Measurements from ENCODE around the gene ATP1B2. TPM values are rescaled to one million over a fixed set of nuclear protein-coding genes. Genes with fewer than 3 reads are reported as not detected.
"Not testable (repeated sequence)": the region's sequence is repeated elsewhere in the genome, so short reads cannot be mapped to it uniquely, and the experiment has no call there.

ATP1B2 gene, protein sequence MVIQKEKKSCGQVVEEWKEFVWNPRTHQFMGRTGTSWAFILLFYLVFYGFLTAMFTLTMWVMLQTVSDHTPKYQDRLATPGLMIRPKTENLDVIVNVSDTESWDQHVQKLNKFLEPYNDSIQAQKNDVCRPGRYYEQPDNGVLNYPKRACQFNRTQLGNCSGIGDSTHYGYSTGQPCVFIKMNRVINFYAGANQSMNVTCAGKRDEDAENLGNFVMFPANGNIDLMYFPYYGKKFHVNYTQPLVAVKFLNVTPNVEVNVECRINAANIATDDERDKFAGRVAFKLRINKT
- polyA plus RNA-seq = not detected

DNA sequence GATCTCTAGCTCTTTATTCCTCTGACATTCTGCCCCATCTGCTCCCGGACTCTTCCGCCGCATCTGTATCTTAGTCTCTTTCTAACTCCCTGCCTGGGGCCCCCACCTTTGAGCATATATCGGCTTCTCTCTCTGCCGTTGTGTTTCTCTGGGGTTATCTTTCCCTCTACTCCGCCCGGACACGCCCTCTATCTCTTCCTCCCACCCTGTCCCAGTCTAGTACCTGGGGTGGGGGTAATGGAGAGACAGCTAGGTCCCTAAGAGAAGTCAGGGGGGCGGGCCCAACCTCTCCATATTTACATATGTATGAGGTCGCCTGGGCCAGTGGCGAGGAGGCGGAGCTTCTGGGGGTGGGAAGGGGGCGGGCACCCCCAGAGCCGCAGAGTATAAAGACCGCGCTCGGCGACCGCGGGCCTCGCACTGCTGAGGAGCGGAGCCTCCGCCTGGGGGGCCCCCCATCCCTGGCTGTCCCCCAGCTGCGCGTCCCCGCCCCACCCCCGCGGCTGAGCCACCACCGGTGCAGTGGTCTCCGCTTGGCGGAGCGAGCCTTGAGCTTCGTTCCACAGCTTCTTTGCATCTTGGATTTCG lies at the start of gene ATP1B2:
Gene ATP1B2 (plus strand): TSS at position 418 of the 588 bp plus-strand sequence. CDS start 593 bp downstream, outside the sequence.
- peak within 1 kb of the TSS; percentile 84 to 89 (median 87) for H3K4me3 Mint-ChIP-seq
- no peaks in the 10 kb centered on the region for H3K36me3 Mint-ChIP-seq
- peaks cover 17 to 21% of the 10 kb centered on the region in 2 donors for H3K4me1 Mint-ChIP-seq
- peaks cover 9 to 19% (median 14%) of the 10 kb centered on the region in 3 donors for H3K27me3 Mint-ChIP-seq (ENCODE audit: low read depth in 3 of 3)
- peak; percentile 52 to 66 (median 53) for DNase-seq
- peak within 1 kb of the TSS in 3 of 6 donors; percentile 31 to 74 (median 57) for H3K27ac Mint-ChIP-seq
- H3K9me3 Mint-ChIP-seq = no peaks in the 10 kb centered on the region

DNA sequence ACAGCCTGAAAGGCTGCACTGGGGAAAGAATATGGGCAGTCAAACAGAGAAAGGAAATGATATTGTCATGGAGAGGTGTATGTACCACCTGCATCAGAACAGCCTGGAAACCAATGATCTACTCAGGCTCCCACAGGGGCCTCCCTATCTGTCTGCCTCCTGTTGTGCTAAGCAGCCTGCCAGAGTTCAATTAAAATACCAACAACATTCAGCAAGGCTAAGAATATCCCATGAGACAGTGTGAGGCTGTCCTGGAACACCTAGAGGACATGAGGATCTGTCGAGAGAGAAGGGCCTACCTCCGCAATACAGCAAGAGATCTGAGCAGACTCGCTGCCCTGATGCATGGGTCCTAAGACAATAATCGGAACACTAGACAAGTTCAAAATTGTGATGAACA lies 44.4 kb upstream of the ATP1B2 start:
- H3K36me3 Mint-ChIP-seq = peaks cover 19 to 33% (median 20%) of the 10 kb centered on the region in 3 donors
- peaks cover 7 to 24% of the 10 kb centered on the region in 2 donors for H3K4me1 Mint-ChIP-seq
- no peak overlapping the region for H3K4me3 Mint-ChIP-seq
- DNase-seq = no peak
- H3K27ac Mint-ChIP-seq = peak overlapping the region in 1 of 6 donors; percentile 21
- peaks cover 0 to 4% (median 0%) of the 10 kb centered on the region in 3 donors for H3K27me3 Mint-ChIP-seq (ENCODE audit: low read depth in 3 of 3)
- H3K9me3 Mint-ChIP-seq = no peaks in the 10 kb centered on the region

DNA sequence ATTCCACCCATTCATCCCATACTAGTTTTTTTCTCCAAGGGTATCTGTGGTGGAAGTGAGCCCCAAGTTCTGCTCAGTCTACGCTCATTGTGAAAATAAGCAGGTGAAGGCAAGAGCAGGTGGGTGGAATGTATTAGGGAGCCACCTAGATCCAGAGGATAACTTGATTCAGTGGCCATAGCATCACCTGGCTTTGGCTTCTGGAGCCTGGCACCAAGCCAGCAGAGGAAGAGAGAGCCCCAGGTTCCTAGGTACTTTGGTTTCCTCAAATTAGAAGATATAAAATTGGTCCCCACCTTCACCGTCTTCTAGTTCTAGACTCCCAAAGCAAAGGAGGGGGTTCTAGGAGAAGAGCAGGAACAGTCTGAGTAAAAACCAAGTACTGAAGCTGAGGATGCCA lies 40.1 kb upstream of the ATP1B2 start:
- DNase-seq = no peak
- no peaks in the 10 kb centered on the region for H3K9me3 Mint-ChIP-seq
- peaks cover 5 to 14% (median 12%) of the 10 kb centered on the region in 3 donors for H3K27me3 Mint-ChIP-seq (ENCODE audit: low read depth in 3 of 3)
- peaks cover 33 to 51% of the 10 kb centered on the region in 2 donors for H3K4me1 Mint-ChIP-seq
- no peak overlapping the region for H3K4me3 Mint-ChIP-seq
- peaks cover 9 to 17% (median 9%) of the 10 kb centered on the region in 3 donors for H3K36me3 Mint-ChIP-seq
- peak overlapping the region in 1 of 6 donors; percentile 49 for H3K27ac Mint-ChIP-seq

DNA sequence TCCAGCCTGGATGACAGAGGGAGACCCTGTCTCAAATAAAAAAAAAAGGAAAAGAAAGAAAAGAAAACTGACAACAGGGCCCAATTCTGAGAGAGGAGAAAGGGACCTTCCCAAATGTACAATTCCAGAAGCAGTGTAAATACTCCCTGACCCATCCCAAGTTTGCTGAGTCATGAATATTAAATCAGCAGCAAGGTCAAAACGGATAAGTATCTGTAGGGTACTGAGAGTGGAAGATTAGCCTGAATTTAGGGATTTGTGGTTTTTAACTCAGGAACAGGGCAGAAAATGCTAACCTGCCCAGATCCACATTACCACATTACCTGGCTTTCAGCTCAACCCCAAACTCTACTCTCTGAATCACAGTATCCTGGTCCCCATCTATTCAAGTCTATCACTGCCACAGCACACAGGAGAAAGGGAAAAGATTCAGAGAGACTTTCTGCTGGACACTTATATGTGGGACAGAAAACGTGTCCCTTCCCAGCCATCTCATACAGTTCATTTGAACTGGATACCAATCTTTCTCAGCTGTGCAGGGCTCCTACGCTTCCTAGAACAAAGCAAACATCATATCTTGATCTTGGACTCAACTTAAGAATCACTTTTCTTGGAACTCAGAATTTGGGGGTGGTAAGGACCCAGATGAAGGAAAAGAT lies 39.0 kb upstream of the ATP1B2 start:
- Mint-ChIP-seq H3K36me3 (peaks cover 0 to 11% (median 0%) of the 10 kb centered on the region in 3 donors), H3K9me3 (no peaks in the 10 kb centered on the region), H3K4me1 (peaks cover 33 to 44% of the 10 kb centered on the region in 2 donors)

DNA sequence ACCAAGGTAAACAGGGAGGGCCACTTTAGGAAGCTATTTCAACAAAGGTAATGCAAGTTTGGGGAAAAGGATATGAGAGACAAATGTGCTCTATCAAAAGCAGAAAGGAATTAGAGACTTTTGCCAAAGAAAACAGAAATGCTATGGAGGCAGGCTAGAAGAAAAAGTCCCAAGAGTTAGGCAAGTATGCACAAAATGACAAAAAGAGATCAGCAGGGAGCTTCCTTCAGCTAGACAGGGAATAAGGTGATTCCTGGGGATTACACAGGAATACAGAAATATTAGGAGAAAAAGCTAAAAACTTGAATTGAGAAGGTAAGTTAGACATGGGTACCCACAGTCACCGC lies 38.5 kb upstream of the ATP1B2 start:
- H3K27ac Mint-ChIP-seq = peak overlapping the region in 5 of 6 donors; percentile 2 to 76 (median 42)

More for the DNA sequence above, 39.0 kb upstream of the ATP1B2 start:
- peak overlapping the region in 4 of 6 donors; percentile 2 to 76 (median 51) for H3K27ac Mint-ChIP-seq
- H3K27me3 Mint-ChIP-seq (ENCODE audit: low read depth in 3 of 3) = peaks cover 5 to 13% (median 12%) of the 10 kb centered on the region in 3 donors
- peak overlapping the region; percentile 13 to 62 (median 58) for H3K4me3 Mint-ChIP-seq
- no peak for DNase-seq

DNA sequence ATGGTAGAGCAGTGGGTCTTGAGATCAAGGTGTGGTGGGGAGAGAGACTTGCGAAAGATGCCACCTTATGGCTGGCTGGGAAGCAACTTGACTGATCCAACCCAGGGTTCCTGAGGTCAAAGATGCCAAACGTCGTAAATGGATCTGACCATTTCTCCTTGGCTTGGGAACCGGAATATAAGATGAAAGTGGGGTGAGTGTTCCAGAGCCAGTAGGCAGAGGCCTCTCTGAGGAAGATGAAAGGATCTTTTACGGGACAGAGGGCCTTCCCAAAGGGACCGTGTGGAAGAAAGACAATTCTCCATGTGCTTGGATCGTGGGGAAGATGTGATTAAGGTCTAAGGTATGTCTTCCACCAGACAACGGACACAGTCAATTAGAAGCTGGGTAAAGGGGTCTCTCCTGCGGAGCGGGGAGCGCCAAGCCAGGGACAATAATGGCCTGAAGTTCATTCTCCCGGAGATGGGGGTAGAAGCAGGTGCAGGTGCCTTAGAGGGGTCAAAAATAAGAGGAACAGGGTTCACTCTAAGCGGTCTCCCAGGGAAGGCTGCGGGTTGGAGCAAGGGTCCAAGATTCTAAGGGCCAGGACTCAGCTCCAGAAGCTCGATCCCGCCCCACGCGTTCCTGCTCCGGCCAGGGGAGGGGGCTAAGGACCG lies 36.8 kb upstream of the ATP1B2 start:
- H3K36me3 Mint-ChIP-seq = peaks cover 0 to 11% (median 0%) of the 10 kb centered on the region in 3 donors
- H3K27me3 Mint-ChIP-seq (ENCODE audit: low read depth in 3 of 3) = peaks cover 5 to 13% (median 12%) of the 10 kb centered on the region in 3 donors
- no peaks in the 10 kb centered on the region for H3K9me3 Mint-ChIP-seq
- no peak for DNase-seq
- peaks cover 33 to 44% of the 10 kb centered on the region in 2 donors for H3K4me1 Mint-ChIP-seq
- H3K4me3 Mint-ChIP-seq = peak overlapping the region; percentile 83 to 94 (median 85)
- H3K27ac Mint-ChIP-seq = peak overlapping the region; percentile 77 to 94 (median 84)

More for the DNA sequence above, 38.5 kb upstream of the ATP1B2 start:
- DNase-seq = no peak
- Mint-ChIP-seq H3K4me3 (peak overlapping the region; percentile 13 to 62 (median 58)), H3K27me3 (ENCODE audit: low read depth in 3 of 3) (peaks cover 5 to 13% (median 12%) of the 10 kb centered on the region in 3 donors), H3K36me3 (peaks cover 0 to 11% (median 0%) of the 10 kb centered on the region in 3 donors), H3K4me1 (peaks cover 33 to 44% of the 10 kb centered on the region in 2 donors), H3K9me3 (no peaks in the 10 kb centered on the region)

DNA sequence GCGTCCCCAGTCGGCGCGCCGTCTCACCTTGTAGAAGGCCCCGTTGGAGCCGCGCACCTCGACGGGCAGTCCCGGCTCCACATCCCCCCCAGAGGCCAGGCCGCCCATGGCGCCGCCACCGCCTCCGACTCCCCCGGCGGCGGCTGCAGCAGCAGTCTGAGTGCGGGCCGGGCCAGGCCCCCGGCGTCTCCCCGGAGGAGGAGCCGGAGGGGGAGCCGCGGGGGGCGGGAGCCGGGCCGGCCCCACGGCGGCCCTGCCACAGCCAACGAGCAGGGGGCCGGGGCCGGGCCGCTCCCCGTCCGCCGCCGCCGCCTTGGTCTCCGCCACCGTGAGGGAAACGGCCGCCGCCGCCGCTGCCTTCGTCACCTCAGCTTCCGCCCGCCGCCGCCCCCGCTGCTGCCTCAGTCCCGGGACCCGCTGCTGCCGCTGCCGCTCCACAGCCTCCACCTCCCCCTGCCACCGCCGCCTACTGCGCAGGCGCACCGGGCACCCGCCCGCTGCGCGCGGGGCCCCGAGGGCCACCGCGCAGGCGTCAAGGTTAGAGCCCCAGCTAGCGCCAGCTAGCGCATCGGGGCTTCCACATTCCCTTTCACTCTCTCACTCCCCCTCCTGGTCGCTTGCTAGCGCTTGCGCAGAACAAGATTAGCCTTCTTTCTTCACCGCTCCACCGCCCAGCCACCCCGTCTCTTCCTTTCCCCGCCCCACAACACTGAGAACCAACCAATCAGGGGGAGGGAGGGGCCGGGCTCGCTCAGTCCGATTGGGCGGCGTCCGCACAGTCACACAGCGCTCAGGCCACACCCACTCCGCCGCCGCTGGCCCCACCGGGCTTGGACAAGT lies 36.1 kb upstream of the ATP1B2 start, which contains the start of gene FXR2:
Gene FXR2 (minus strand): TSS at position 473 of the 840 bp plus-strand sequence. CDS start 365 bp downstream, at position 108.
- Mint-ChIP-seq H3K4me1 (peaks cover 29 to 39% of the 10 kb centered on the region in 2 donors), H3K4me3 (peak within 1 kb of the TSS; percentile 85 to 94 (median 89))

DNA sequence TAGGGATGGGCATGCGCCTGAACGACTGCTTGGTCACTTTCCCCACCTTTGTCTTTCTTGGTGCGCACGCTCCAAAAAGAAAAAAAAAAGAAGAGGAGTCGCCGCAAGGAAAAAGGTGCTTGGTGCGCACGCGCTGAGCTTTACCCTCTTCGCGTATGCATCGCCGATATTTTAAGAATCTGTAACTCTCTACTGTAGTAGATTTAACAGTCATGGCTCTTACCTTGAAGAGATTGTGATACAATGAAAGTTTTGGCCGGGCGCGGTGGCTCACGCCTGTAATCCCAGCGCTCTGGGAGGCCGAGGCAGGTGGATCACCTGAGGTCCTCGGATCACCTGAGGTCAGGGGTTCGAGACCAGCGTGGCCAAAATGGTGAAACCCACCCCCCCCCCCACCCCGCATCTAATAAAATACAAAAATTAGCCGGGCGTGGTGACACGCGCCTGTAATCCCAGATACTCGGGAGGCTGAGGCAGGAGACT lies 35.4 kb upstream of the ATP1B2 start:
- Mint-ChIP-seq H3K4me1 (peaks cover 29 to 34% of the 10 kb centered on the region in 2 donors), H3K27ac (peak overlapping the region; percentile 83 to 96 (median 88)), H3K9me3 (no peaks in the 10 kb centered on the region), H3K27me3 (ENCODE audit: low read depth in 3 of 3) (peaks cover 5 to 13% (median 12%) of the 10 kb centered on the region in 3 donors), H3K36me3 (peaks cover 0 to 11% (median 0%) of the 10 kb centered on the region in 3 donors), H3K4me3 (peak overlapping the region; percentile 84 to 89 (median 86))
- DNase-seq = no peak

More for the DNA sequence above, 36.1 kb upstream of the ATP1B2 start, which contains the start of gene FXR2:
- Mint-ChIP-seq H3K9me3 (no peaks in the 10 kb centered on the region), H3K27me3 (ENCODE audit: low read depth in 3 of 3) (peaks cover 5 to 13% (median 12%) of the 10 kb centered on the region in 3 donors), H3K27ac (peak within 1 kb of the TSS; percentile 83 to 96 (median 92)), H3K36me3 (peaks cover 0 to 11% (median 0%) of the 10 kb centered on the region in 3 donors)
- DNase-seq = peak; percentile 98 to 99 (median 99)

DNA sequence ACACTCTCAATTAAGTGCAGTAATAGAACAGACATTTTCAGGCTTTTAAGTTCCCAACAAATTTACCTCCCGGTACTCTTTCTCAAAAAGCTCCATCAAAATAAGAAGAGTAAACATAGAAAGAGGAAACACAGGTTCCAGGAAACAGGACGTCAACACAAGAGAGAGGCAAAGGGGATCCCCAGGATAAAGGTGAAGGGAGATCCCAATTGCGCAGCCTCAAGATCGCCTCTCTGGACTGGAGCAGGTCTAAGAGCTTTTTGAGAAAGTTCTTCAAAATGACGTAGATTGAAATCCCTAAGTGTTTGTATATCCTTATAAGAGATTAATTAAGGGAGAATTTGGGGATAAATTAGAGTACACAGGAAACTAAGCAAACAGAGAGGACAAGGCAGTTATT lies 32.1 kb upstream of the ATP1B2 start:
- Mint-ChIP-seq H3K9me3 (no peaks in the 10 kb centered on the region), H3K4me3 (no peak overlapping the region), H3K4me1 (peaks cover 5 to 8% of the 10 kb centered on the region in 2 donors), H3K36me3 (no peaks in the 10 kb centered on the region), H3K27ac (no peak overlapping the region), H3K27me3 (ENCODE audit: low read depth in 3 of 3) (peaks cover 5 to 13% (median 11%) of the 10 kb centered on the region in 3 donors)
- DNase-seq = no peak

DNA sequence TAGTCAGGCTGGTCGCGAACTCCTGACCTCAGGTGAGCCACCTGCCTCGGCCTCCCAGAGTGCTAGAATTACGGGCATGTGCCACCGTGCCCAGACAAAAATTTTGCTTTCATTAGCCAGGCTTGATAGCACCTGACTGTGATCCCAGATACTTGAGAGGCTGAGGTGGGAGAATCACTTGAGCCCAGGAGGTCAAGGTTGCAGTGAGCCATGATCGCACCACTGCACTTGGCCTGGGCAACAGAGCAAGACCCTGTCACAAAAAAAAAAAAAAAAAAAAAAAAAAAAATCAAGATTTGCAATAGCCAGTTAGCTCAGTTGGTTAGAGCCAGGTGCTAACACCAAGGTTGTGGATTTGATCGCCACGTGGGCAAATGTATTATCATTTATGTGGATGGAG lies 29.9 kb upstream of the ATP1B2 start:
- Mint-ChIP-seq H3K27ac (no peak overlapping the region), H3K4me1 (no peaks in the 10 kb centered on the region), H3K27me3 (ENCODE audit: low read depth in 3 of 3) (peaks cover 0 to 1% (median 0%) of the 10 kb centered on the region in 3 donors), H3K9me3 (no peaks in the 10 kb centered on the region), H3K4me3 (no peak overlapping the region), H3K36me3 (no peaks in the 10 kb centered on the region)
- no peak for DNase-seq

DNA sequence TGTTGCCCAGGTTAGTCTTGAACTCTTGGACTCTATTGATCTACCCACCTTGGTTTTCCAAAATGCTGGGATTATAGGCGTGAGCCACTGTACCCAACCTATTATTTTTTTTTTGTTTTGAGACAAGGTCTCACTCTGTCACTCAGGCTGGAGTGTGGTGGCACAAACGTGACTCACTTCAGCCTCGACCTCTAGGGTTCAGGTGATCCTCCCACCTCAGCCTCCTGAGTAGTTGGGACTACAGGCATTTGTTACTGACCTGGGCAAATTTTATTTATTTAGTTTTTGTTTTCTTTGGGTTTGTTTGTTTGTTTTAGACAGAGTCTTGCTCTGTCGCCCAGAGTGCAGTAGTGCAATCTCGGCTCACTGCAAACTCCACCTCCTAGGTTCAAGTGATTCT lies 27.1 kb upstream of the ATP1B2 start:
- Mint-ChIP-seq H3K9me3 (no peaks in the 10 kb centered on the region), H3K27me3 (ENCODE audit: low read depth in 3 of 3) (peaks cover 0 to 4% (median 2%) of the 10 kb centered on the region in 3 donors), H3K27ac (no peak overlapping the region), H3K4me1 (peaks cover 11 to 17% of the 10 kb centered on the region in 2 donors), H3K4me3 (no peak overlapping the region), H3K36me3 (no peaks in the 10 kb centered on the region)
- DNase-seq = no peak

DNA sequence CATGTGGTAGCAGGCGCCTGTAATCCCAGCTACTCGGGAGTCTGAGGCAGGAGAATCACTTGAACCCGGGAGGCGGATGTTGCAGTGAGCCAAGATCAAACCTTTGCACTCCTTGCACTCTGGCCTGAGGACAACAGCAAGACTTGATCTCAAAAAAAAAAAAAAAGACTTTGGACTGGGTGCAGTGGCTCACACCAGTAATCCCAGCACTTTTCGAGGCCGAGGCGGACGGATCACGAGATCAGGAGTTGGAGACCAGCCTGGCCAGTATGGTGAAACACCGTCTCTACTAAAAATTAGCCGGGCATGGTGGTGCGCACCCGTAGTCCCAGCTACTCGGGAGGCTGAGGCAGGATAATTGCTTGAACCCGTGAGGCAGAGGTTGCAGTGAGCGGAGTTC lies 25.0 kb upstream of the ATP1B2 start:
- peaks cover 11 to 17% of the 10 kb centered on the region in 2 donors for H3K4me1 Mint-ChIP-seq
- H3K27ac Mint-ChIP-seq = peak overlapping the region in 1 of 6 donors; percentile 40
- H3K27me3 Mint-ChIP-seq (ENCODE audit: low read depth in 3 of 3); H3K9me3 Mint-ChIP-seq; DNase-seq; H3K36me3 Mint-ChIP-seq: not testable (repeated sequence)
- peak overlapping the region in 1 of 5 donors; percentile 50 for H3K4me3 Mint-ChIP-seq

Measured in immature natural killer cell (primary cell).